OCI-LY1 (cell line): ENCODE data around the gene REV3L.

Experiments used
- EZH2 ChIP-seq: fragments of 200-600 bp; sonication (generic), shearing (Covaris generic); IDR thresholded peaks from 2 replicates; pipeline ENCODE4 v1.8.0; 2017; ENCODE audit warnings: borderline replicate concordance, mixed run types, mild to moderate bottlenecking, antibody characterized with exemption, low read length, moderate library complexity, mixed read lengths
- TF ChIP-seq, protein P1 (sequence below): fragments of 200-600 bp; sonication (generic), shearing (Covaris generic); IDR thresholded peaks from 2 replicates; pipeline ENCODE4 v1.5.1; 2017; ENCODE audit warnings: mild to moderate bottlenecking, antibody characterized with exemption, low read length, moderate library complexity, mixed read lengths

DNA sequence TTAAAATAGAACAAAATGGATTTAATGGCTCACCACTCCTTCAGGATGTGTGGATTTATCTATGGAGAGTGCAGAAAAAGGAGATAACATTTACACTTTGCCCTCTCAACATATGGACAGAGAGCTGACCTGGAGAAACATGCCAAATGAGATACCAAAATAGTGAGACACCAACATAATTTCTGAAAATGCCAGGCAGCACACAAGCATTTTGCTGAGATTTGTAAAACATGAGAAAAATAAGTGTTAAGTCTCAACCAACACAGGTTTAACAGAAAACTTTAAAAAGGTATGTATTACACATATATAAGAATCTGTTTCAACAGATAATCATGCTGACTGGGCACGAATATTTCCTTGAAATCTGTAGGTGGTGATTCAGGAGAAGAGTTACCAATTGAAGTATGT is 145.2 kb downstream of the REV3L start:
- TF ChIP-seq, protein P1, sequence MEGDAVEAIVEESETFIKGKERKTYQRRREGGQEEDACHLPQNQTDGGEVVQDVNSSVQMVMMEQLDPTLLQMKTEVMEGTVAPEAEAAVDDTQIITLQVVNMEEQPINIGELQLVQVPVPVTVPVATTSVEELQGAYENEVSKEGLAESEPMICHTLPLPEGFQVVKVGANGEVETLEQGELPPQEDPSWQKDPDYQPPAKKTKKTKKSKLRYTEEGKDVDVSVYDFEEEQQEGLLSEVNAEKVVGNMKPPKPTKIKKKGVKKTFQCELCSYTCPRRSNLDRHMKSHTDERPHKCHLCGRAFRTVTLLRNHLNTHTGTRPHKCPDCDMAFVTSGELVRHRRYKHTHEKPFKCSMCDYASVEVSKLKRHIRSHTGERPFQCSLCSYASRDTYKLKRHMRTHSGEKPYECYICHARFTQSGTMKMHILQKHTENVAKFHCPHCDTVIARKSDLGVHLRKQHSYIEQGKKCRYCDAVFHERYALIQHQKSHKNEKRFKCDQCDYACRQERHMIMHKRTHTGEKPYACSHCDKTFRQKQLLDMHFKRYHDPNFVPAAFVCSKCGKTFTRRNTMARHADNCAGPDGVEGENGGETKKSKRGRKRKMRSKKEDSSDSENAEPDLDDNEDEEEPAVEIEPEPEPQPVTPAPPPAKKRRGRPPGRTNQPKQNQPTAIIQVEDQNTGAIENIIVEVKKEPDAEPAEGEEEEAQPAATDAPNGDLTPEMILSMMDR = no peak
- TF ChIP-seq EZH2 = no peak
